ENCODE data around the gene TRIL. TPM values are rescaled to one million over a fixed set of nuclear protein-coding genes. Genes with fewer than 3 reads are reported as not detected.

TRIL gene, protein sequence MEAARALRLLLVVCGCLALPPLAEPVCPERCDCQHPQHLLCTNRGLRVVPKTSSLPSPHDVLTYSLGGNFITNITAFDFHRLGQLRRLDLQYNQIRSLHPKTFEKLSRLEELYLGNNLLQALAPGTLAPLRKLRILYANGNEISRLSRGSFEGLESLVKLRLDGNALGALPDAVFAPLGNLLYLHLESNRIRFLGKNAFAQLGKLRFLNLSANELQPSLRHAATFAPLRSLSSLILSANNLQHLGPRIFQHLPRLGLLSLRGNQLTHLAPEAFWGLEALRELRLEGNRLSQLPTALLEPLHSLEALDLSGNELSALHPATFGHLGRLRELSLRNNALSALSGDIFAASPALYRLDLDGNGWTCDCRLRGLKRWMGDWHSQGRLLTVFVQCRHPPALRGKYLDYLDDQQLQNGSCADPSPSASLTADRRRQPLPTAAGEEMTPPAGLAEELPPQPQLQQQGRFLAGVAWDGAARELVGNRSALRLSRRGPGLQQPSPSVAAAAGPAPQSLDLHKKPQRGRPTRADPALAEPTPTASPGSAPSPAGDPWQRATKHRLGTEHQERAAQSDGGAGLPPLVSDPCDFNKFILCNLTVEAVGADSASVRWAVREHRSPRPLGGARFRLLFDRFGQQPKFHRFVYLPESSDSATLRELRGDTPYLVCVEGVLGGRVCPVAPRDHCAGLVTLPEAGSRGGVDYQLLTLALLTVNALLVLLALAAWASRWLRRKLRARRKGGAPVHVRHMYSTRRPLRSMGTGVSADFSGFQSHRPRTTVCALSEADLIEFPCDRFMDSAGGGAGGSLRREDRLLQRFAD
- not detected for total RNA-seq
- total RNA-seq (2013) = not detected
- 0 to 0.16 (median 0) reads per million in 29 experiments for total RNA-seq

DNA sequence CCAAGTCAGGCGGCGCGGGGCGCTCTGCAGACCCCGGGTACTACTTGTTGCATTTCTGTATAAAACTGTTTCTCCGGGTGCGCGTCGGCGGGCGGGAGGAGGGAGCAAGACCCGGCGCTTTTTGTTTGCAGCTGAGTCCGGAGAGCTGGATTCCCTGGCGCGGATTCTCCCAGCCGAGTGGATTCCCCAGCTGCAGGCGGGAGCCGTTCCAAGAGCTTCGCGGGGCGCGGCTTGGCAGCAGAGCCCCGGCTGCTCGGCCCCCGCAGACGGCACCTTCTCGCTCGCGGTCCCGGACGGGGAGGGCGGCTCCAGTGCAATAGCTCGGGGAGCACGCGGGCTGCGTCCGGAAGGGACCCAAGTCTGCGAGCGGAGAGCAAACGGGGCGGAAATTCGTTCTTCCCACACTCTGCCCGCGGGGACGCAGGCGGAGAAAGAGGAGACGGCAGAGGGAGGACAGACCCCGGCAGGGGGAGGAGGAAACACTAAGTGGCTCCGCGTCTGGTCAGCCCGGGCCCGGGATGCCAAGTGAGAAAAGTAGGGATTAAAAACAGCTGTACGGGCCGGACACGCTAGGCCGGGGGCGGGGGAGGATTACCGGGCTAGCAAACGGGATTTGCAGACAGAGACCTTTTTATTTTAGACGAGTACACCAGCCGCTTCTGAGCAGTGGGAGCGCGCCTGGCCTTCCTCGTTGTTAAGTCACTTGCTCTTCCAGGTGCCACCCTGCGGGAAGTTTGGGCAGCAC is at the start of gene TRIL:
TRIL (minus strand) TSS at position 96 of the 745 bp plus-strand sequence. CDS start 284 bp downstream, outside the sequence.
- ATAC-seq (replicated peaks in 1 of 4) (peak in 1 of 4 experiments; percentile 27), DNase-seq (no peak)
- no peaks in the 10 kb centered on the region for H3K36me3 Mint-ChIP-seq
- Histone ChIP-seq H3K9me3 (no peaks in the 10 kb centered on the region), H3K4me3 (ENCODE audit: control insufficient read depth in 1 of 2, extremely low read depth in 1 of 2, low read length in 1 of 2) (peak within 1 kb of the TSS in 1 of 2 donors; percentile 84), H3K36me3 (ENCODE audit: control insufficient read depth in 2 of 2, extremely low read depth in 1 of 2, insufficient read depth in 1 of 2, low read length in 1 of 2) (no peaks in the 10 kb centered on the region), H3K27ac (ENCODE audit: low read length) (no peak within 1 kb of the TSS), H3K4me1 (ENCODE audit: control insufficient read depth in 1 of 2, extremely low read depth in 1 of 2, insufficient read depth in 2 of 2, low read length in 2 of 2) (peaks cover 2 to 25% of the 10 kb centered on the region in 2 experiments), H3K27me3 (replicated peaks in 1 of 2; ENCODE audit: control insufficient read depth in 2 of 2, extremely low read depth in 1 of 2, insufficient read depth in 2 of 2, low read length in 1 of 2) (peaks cover 12 to 48% of the 10 kb centered on the region in 2 experiments)
- ChIA-PET CTCF (interaction anchor here (0.7 to 1.6 kb wide), 2 partner anchors 26 to 36 kb away, joined by 6 to 9 read pairs; no protein-coding TSS in a partner anchor), POLR2A (no interaction called here)
- H3K4me1 Mint-ChIP-seq = peaks cover 0 to 19% (median 6%) of the 10 kb centered on the region in 3 donors
- no peaks in the 10 kb centered on the region for H3K9me3 Mint-ChIP-seq
- 11% methylated on average over 65 of the region's 66 CpGs for WGBS (ENCODE audit: insufficient coverage)
- H3K27ac Mint-ChIP-seq = no peak within 1 kb of the TSS
- peaks cover 42 to 53% of the 10 kb centered on the region in 2 donors for H3K27me3 Mint-ChIP-seq
- peak within 1 kb of the TSS in 2 of 3 donors; percentile 46 to 65 for H3K4me3 Mint-ChIP-seq

DNA sequence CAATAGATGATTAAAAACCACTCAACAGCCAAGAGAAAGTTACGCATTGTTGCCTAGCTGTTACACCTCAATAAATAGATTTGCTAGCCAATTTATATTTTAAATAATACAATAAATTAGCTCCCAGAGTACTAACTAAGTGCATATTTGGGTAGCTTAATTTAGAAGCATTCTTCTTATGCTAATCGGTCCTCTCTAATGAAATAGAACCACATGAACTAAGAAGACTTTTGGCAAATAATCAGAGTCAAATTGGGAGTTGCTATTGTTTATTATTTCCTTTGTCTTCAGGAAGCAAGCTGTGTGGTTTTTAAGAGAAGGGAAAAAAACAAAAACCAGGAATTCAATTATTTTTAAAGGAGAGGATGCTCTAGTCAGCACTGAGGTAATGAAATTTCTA is 49.0 kb upstream of the TRIL start:
- DNase-seq (no peak), ATAC-seq (replicated peaks in 1 of 4) (no peak)
- no CpG with 5 or more reads among the region's 2 CpGs for WGBS (ENCODE audit: insufficient coverage)
- no peaks in the 10 kb centered on the region for H3K36me3 ChIP-seq (ENCODE audit: control insufficient read depth in 2 of 2, extremely low read depth in 1 of 2, insufficient read depth in 1 of 2, low read length in 1 of 2)
- no peaks in the 10 kb centered on the region for H3K9me3 ChIP-seq
- no peaks in the 10 kb centered on the region for H3K4me1 ChIP-seq (ENCODE audit: control insufficient read depth in 1 of 2, extremely low read depth in 1 of 2, insufficient read depth in 2 of 2, low read length in 2 of 2)
- ChIA-PET CTCF (no interaction called here), POLR2A (no interaction called here)
- Mint-ChIP-seq H3K4me3 (no peak overlapping the region), H3K27me3 (peaks cover 0 to 10% of the 10 kb centered on the region in 2 donors), H3K4me1 (no peaks in the 10 kb centered on the region), H3K27ac (no peak overlapping the region), H3K9me3 (no peaks in the 10 kb centered on the region), H3K36me3 (no peaks in the 10 kb centered on the region)
- H3K27ac ChIP-seq (ENCODE audit: low read length) = no peak overlapping the region
- no peaks in the 10 kb centered on the region for H3K27me3 ChIP-seq (replicated peaks in 1 of 2; ENCODE audit: control insufficient read depth in 2 of 2, extremely low read depth in 1 of 2, insufficient read depth in 2 of 2, low read length in 1 of 2)
- no peak overlapping the region for H3K4me3 ChIP-seq (ENCODE audit: control insufficient read depth in 1 of 2, extremely low read depth in 1 of 2, low read length in 1 of 2)

DNA sequence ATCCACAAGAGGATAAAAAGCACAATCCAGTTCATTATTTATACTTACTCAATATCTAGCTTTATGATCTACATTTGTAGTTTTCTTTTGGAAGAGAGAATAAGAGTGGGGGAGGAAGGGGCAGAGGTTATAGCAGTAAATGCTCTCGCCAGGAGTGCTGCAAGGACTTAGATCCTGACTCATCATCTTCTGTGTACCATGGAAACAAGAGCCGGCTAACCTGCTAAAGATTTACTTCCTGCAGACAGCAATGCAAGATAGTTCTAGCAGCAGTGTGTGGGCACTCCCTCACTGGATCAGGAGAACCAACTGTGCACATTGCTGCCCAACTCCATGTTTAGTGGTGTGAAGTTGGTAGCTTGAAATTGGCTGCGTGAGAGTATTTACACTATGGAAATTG is 47.7 kb upstream of the TRIL start:
- ChIA-PET CTCF (no interaction called here), POLR2A (no interaction called here)
- no peaks in the 10 kb centered on the region for H3K9me3 ChIP-seq
- WGBS (ENCODE audit: insufficient coverage) = no CpG with 5 or more reads among the region's 3 CpGs
- Mint-ChIP-seq H3K9me3 (no peaks in the 10 kb centered on the region), H3K27ac (no peak overlapping the region), H3K36me3 (no peaks in the 10 kb centered on the region), H3K4me1 (no peaks in the 10 kb centered on the region), H3K27me3 (peaks cover 0 to 8% of the 10 kb centered on the region in 2 donors), H3K4me3 (no peak overlapping the region)
- H3K4me3 ChIP-seq (ENCODE audit: control insufficient read depth in 1 of 2, extremely low read depth in 1 of 2, low read length in 1 of 2) = no peak overlapping the region
- H3K36me3 ChIP-seq (ENCODE audit: control insufficient read depth in 2 of 2, extremely low read depth in 1 of 2, insufficient read depth in 1 of 2, low read length in 1 of 2) = no peaks in the 10 kb centered on the region
- no peaks in the 10 kb centered on the region for H3K4me1 ChIP-seq (ENCODE audit: control insufficient read depth in 1 of 2, extremely low read depth in 1 of 2, insufficient read depth in 2 of 2, low read length in 2 of 2)
- H3K27me3 ChIP-seq (replicated peaks in 1 of 2; ENCODE audit: control insufficient read depth in 2 of 2, extremely low read depth in 1 of 2, insufficient read depth in 2 of 2, low read length in 1 of 2) = no peaks in the 10 kb centered on the region
- no peak overlapping the region for H3K27ac ChIP-seq (ENCODE audit: low read length)
- DNase-seq (no peak), ATAC-seq (replicated peaks in 1 of 4) (no peak)

DNA sequence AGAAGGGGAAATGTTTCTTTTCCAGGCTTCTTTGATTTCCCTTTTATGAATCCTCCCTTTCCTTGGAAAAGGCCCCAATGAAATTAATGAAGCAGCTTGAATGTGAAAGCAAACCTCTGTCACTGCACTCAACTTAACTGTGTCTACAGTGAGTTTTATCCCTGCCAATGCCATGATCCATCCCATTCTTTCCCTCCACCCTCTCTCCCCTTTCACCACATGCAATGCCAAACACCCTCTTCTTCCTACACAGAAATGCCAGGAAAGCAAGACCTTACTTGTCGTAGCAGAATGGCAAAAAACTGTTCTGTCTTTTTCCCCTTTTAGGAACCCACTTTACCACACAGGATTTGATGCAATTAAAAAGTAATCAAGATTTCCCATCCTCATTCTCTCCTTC is 47.3 kb upstream of the TRIL start:
- ChIA-PET CTCF (no interaction called here), POLR2A (no interaction called here)
- no peak for DNase-seq
- no peak overlapping the region for H3K4me3 Mint-ChIP-seq
- no peaks in the 10 kb centered on the region for H3K27me3 ChIP-seq (replicated peaks in 1 of 2; ENCODE audit: control insufficient read depth in 2 of 2, extremely low read depth in 1 of 2, insufficient read depth in 2 of 2, low read length in 1 of 2)
- no peaks in the 10 kb centered on the region for H3K4me1 ChIP-seq (ENCODE audit: control insufficient read depth in 1 of 2, extremely low read depth in 1 of 2, insufficient read depth in 2 of 2, low read length in 2 of 2)
- H3K4me1 Mint-ChIP-seq = no peaks in the 10 kb centered on the region
- 82% methylated on average over 1 of the region's 1 CpG for WGBS (ENCODE audit: insufficient coverage)
- H3K36me3 Mint-ChIP-seq = no peaks in the 10 kb centered on the region
- H3K27me3 Mint-ChIP-seq = peaks cover 0 to 11% of the 10 kb centered on the region in 2 donors
- H3K27ac ChIP-seq (ENCODE audit: low read length) = no peak overlapping the region
- H3K9me3 ChIP-seq = no peaks in the 10 kb centered on the region
- no peak overlapping the region for H3K4me3 ChIP-seq (ENCODE audit: control insufficient read depth in 1 of 2, extremely low read depth in 1 of 2, low read length in 1 of 2)
- H3K36me3 ChIP-seq (ENCODE audit: control insufficient read depth in 2 of 2, extremely low read depth in 1 of 2, insufficient read depth in 1 of 2, low read length in 1 of 2) = no peaks in the 10 kb centered on the region
- H3K27ac Mint-ChIP-seq = no peak overlapping the region
- ATAC-seq (replicated peaks in 1 of 4) = no peak
- H3K9me3 Mint-ChIP-seq = no peaks in the 10 kb centered on the region

DNA sequence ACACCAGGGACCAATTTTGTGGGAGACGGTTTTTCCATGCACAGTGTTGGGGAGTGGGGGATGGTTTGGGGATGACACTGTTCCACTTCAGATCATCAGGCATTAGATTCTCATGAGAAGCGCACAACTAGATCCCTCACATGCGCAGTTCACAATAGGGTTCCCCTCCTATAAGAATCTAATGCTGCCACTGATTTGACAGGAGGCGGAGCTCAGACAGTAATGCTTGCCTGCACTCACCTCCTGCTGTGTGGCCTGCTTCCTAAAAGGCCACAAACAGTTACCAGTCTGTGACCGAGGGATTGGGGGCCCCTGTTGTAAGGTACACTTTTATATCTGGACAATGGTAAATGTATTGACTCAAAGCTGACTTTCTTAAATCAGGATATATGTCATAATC is 45.6 kb upstream of the TRIL start:
- no peaks in the 10 kb centered on the region for H3K27me3 ChIP-seq (replicated peaks in 1 of 2; ENCODE audit: control insufficient read depth in 2 of 2, extremely low read depth in 1 of 2, insufficient read depth in 2 of 2, low read length in 1 of 2)
- Mint-ChIP-seq H3K4me3 (no peak overlapping the region), H3K27me3 (peaks cover 0 to 14% of the 10 kb centered on the region in 2 donors), H3K36me3 (no peaks in the 10 kb centered on the region), H3K27ac (no peak overlapping the region), H3K9me3 (no peaks in the 10 kb centered on the region), H3K4me1 (no peaks in the 10 kb centered on the region)
- H3K9me3 ChIP-seq = no peaks in the 10 kb centered on the region
- H3K27ac ChIP-seq (ENCODE audit: low read length) = no peak overlapping the region
- ATAC-seq (replicated peaks in 1 of 4) = no peak
- no peak for DNase-seq
- H3K4me3 ChIP-seq (ENCODE audit: control insufficient read depth in 1 of 2, extremely low read depth in 1 of 2, low read length in 1 of 2) = no peak overlapping the region
- ChIA-PET POLR2A (no interaction called here), CTCF (no interaction called here)
- no peaks in the 10 kb centered on the region for H3K36me3 ChIP-seq (ENCODE audit: control insufficient read depth in 2 of 2, extremely low read depth in 1 of 2, insufficient read depth in 1 of 2, low read length in 1 of 2)
- no peaks in the 10 kb centered on the region for H3K4me1 ChIP-seq (ENCODE audit: control insufficient read depth in 1 of 2, extremely low read depth in 1 of 2, insufficient read depth in 2 of 2, low read length in 2 of 2)
- 81% methylated on average over 3 of the region's 5 CpGs for WGBS (ENCODE audit: insufficient coverage)

DNA sequence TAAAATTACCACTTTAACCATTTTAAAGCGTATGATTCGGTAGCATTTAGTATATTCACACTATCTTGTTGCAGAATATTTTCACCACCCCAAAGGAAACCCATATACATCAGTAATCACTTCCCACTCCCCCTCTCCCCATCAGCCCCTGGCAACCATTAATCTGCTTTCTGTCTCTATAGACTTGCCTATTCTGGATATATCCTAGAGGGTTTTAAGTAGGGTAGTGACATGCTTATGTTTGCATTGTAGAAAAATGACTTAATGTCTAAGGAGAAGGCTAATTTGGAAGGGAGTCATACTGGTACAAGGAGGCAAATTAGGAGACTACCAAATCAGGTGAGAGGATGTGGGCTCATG is 42.6 kb upstream of the TRIL start:
- peaks cover 0 to 11% of the 10 kb centered on the region in 2 donors for H3K27me3 Mint-ChIP-seq
- Histone ChIP-seq H3K4me3 (ENCODE audit: control insufficient read depth in 1 of 2, extremely low read depth in 1 of 2, low read length in 1 of 2) (no peak overlapping the region), H3K27ac (ENCODE audit: low read length) (no peak overlapping the region), H3K36me3 (ENCODE audit: control insufficient read depth in 2 of 2, extremely low read depth in 1 of 2, insufficient read depth in 1 of 2, low read length in 1 of 2) (no peaks in the 10 kb centered on the region), H3K27me3 (replicated peaks in 1 of 2; ENCODE audit: control insufficient read depth in 2 of 2, extremely low read depth in 1 of 2, insufficient read depth in 2 of 2, low read length in 1 of 2) (no peaks in the 10 kb centered on the region), H3K9me3 (no peaks in the 10 kb centered on the region), H3K4me1 (ENCODE audit: control insufficient read depth in 1 of 2, extremely low read depth in 1 of 2, insufficient read depth in 2 of 2, low read length in 2 of 2) (no peaks in the 10 kb centered on the region)
- no peak for ATAC-seq (replicated peaks in 1 of 4)
- no peak overlapping the region for H3K4me3 Mint-ChIP-seq
- POLR2A ChIA-PET = no interaction called here
- no peak overlapping the region for H3K27ac Mint-ChIP-seq
- WGBS (ENCODE audit: insufficient coverage) = 86% methylated on average over 2 of the region's 2 CpGs
- no peaks in the 10 kb centered on the region for H3K36me3 Mint-ChIP-seq
- no peak for DNase-seq
- H3K9me3 Mint-ChIP-seq = peaks cover 0 to 3% (median 0%) of the 10 kb centered on the region in 3 donors
- CTCF ChIA-PET = no interaction called here
- H3K4me1 Mint-ChIP-seq = no peaks in the 10 kb centered on the region
